Right atrium auricular region (tissue), 2 donors: ENCODE data around the gene SCAI. TPM values are rescaled to one million over a fixed set of nuclear protein-coding genes. Genes with fewer than 3 reads are reported as not detected.
"Not testable (repeated sequence)": the region's sequence is repeated elsewhere in the genome, so short reads cannot be mapped to it uniquely, and the experiment has no call there.

Experiments
- DNase-seq: peaks from one replicate; pipeline ENCODE4 v3.0.0-alpha.2; 2019; ENCODE audit warnings: low spot score
- H3K27ac ChIP-seq, 2 donors: fragments of 200-600 bp; sonication (generic); 1 replicate in 1 of 2; 2 replicates in 1 of 2; pipeline ENCODE4 v1.5.1; 2016 to 2019
- H3K27me3 ChIP-seq, 2 donors: fragments of 200-600 bp; sonication (generic); one replicate each; pipeline versions ENCODE4 v1.5.1 to v1.6.0; 2017 to 2019
- H3K36me3 ChIP-seq: fragments of 200-600 bp; sonication (generic); one replicate; pipeline ENCODE4 v1.5.1; 2016
- H3K4me1 ChIP-seq, 2 donors: fragments of 200-600 bp; sonication (generic); one replicate each; pipeline versions ENCODE4 v1.5.1 to v1.6.0; 2017 to 2019
- H3K4me3 ChIP-seq, 2 donors: fragments of 200-600 bp; sonication (generic); 1 replicate in 1 of 2; 2 replicates in 1 of 2; pipeline ENCODE4 v1.5.1; 2017 to 2019; ENCODE audit warnings: mild to moderate bottlenecking in 1 of 2, moderate library complexity in 1 of 2
- H3K9me3 ChIP-seq, 2 donors: fragments of 200-600 bp; sonication (generic); one replicate each; pipeline ENCODE4 v1.5.1; 2019
- CTCF ChIP-seq, 2 donors: fragments of 200-600 bp; sonication (generic); IDR thresholded peaks; one replicate each; pipeline ENCODE4 v1.5.1; 2019; ENCODE audit warnings: antibody characterized with exemption in 2 of 2
- total RNA-seq, 2 donors: library from RNA; depleted of rRNA; stranded (reverse); fragments of >200 nt; gene quantifications; one replicate each; pipeline ENCODE4 v1.1.0, GENCODE V29; 2016

The SCAI gene
- total RNA-seq, 2 donors from 2014 or later, result 4.0 to 5.3 TPM

GRCh38 chr9:124964604-124965003 lies 178.7 kb downstream of the SCAI start:
- Histone ChIP-seq H3K36me3 (no peaks in the 10 kb centered on the region), H3K4me3 (no peak overlapping the region), H3K4me1 (no peaks in the 10 kb centered on the region), H3K27ac (no peak overlapping the region), H3K27me3 (no peaks in the 10 kb centered on the region), H3K9me3 (no peaks in the 10 kb centered on the region)
- no peak for DNase-seq
- TF ChIP-seq CTCF (IDR thresholded peaks at IDR 0.05), result no peak

- no peaks in the 10 kb centered on the region for H3K4me1 ChIP-seq
- no peak for TF ChIP-seq CTCF (IDR thresholded peaks at IDR 0.05)
- no peaks in the 10 kb centered on the region for H3K27me3 ChIP-seq
- no peak overlapping the region for H3K27ac ChIP-seq
- H3K9me3 ChIP-seq, result no peaks in the 10 kb centered on the region
- DNase-seq, result no peak
- no peak overlapping the region for H3K4me3 ChIP-seq
- no peaks in the 10 kb centered on the region for H3K36me3 ChIP-seq
Measured at GRCh38 chr9:124964056-124964455, 179.3 kb downstream of the SCAI start.

GRCh38 chr9:124960409-124960752 lies 182.9 kb downstream of the SCAI start:
- Histone ChIP-seq H3K27ac (no peak overlapping the region), H3K9me3 (no peaks in the 10 kb centered on the region), H3K27me3 (no peaks in the 10 kb centered on the region), H3K36me3 (no peaks in the 10 kb centered on the region), H3K4me3 (no peak overlapping the region), H3K4me1 (no peaks in the 10 kb centered on the region)
- no peak for DNase-seq
- TF ChIP-seq CTCF (IDR thresholded peaks at IDR 0.05), result no peak

- not testable (repeated sequence) for H3K4me3 ChIP-seq
Measured at GRCh38 chr9:124959671-124960408, 183.5 kb downstream of the SCAI start.

GRCh38 chr9:124954255-124954654 lies 189.1 kb downstream of the SCAI start:
- TF ChIP-seq CTCF (IDR thresholded peaks at IDR 0.05), result no peak
- Histone ChIP-seq H3K27ac (no peak overlapping the region), H3K4me1 (no peaks in the 10 kb centered on the region), H3K27me3 (no peaks in the 10 kb centered on the region), H3K36me3 (no peaks in the 10 kb centered on the region), H3K9me3 (no peaks in the 10 kb centered on the region), H3K4me3 (no peak overlapping the region)
- DNase-seq, result no peak

More at GRCh38 chr9:124959671-124960408, 183.5 kb downstream of the SCAI start:
- not testable (repeated sequence) for H3K27ac ChIP-seq, H3K27me3 ChIP-seq, H3K4me1 ChIP-seq, DNase-seq, H3K9me3 ChIP-seq, H3K36me3 ChIP-seq

GRCh38 chr9:124950050-124950718 lies 193.1 kb downstream of the SCAI start:
- Histone ChIP-seq H3K36me3 (no peaks in the 10 kb centered on the region), H3K27me3 (no peaks in the 10 kb centered on the region), H3K27ac (no peak overlapping the region), H3K9me3 (no peaks in the 10 kb centered on the region), H3K4me1 (no peaks in the 10 kb centered on the region), H3K4me3 (no peak overlapping the region)
- DNase-seq, result no peak
- no peak for TF ChIP-seq CTCF (IDR thresholded peaks at IDR 0.05)
